Fibroblast of lung (primary cell): ENCODE results near the gene HMGB3. TPM values are rescaled to one million over a fixed set of nuclear protein-coding genes. Genes with fewer than 3 reads are reported as not detected.

Experiments used
- DNase-seq, 2 donors: peaks; one replicate each; pipeline versions ENCODE4 v3.0.0 to v3.0.0-alpha.2; 2010; ENCODE audit warnings: low read depth in 2 of 2
- H2AFZ ChIP-seq: 2 replicates; pipeline ENCODE4 v1.5.1; 2012; ENCODE audit warnings: low read length, control low read depth, inconsistent platforms
- H3K27ac ChIP-seq: 2 replicates; pipeline ENCODE4 v1.5.1; 2011; ENCODE audit warnings: low read length, control low read depth; ENCODE audit not compliant: insufficient read depth
- H3K27me3 ChIP-seq: 2 replicates; pipeline ENCODE4 v1.5.1; 2011; ENCODE audit warnings: mild to moderate bottlenecking, low read length; ENCODE audit not compliant: control insufficient read depth, insufficient read depth
- H3K36me3 ChIP-seq: 2 replicates; pipeline ENCODE4 v1.5.1; 2011; ENCODE audit warnings: low read length; ENCODE audit not compliant: control insufficient read depth, insufficient read depth
- H3K4me1 ChIP-seq: 2 replicates; pipeline ENCODE4 v1.5.1; 2011; ENCODE audit warnings: low read length; ENCODE audit not compliant: control insufficient read depth, insufficient read depth; ENCODE audit errors: extremely low read depth
- H3K4me2 ChIP-seq: 2 replicates; pipeline ENCODE4 v1.5.1; 2011; ENCODE audit warnings: low read length, control low read depth; ENCODE audit not compliant: insufficient read depth; ENCODE audit errors: extremely low read depth
- H3K4me3 ChIP-seq, 4 experiments: fragments of 200-600 bp in 1 of 4; sonication (generic) in 1 of 4; replicated peaks in 1 of 4; 2 replicates each; pipeline ENCODE4 v1.5.1; 2011 to 2016; ENCODE audit warnings: low read length in 4 of 4, low read depth in 3 of 4, mild to moderate bottlenecking in 3 of 4, control low read depth in 2 of 4, inconsistent platforms in 1 of 4, mixed read lengths in 1 of 4; ENCODE audit not compliant: insufficient read depth in 1 of 4; ENCODE audit errors: control extremely low read depth in 1 of 4
- H3K79me2 ChIP-seq: 2 replicates; pipeline ENCODE4 v1.5.1; 2012; ENCODE audit warnings: mild to moderate bottlenecking, low read length, inconsistent platforms; ENCODE audit not compliant: control insufficient read depth, insufficient read depth
- H3K9ac ChIP-seq: 2 replicates; pipeline ENCODE4 v1.5.1; 2011; ENCODE audit warnings: mild to moderate bottlenecking, low read length, control low read depth; ENCODE audit not compliant: insufficient read depth
- H3K9me3 ChIP-seq: 2 replicates; pipeline ENCODE4 v1.5.1; 2012; ENCODE audit warnings: low read depth, low read length; ENCODE audit not compliant: control insufficient read depth, insufficient read depth
- H4K20me1 ChIP-seq: 2 replicates; pipeline ENCODE4 v1.5.1; 2011; ENCODE audit warnings: low read length; ENCODE audit not compliant: control insufficient read depth, insufficient read depth; ENCODE audit errors: extremely low read depth
- EZH2 ChIP-seq: IDR thresholded peaks from 2 replicates; pipeline ENCODE4 v1.5.1; 2012; ENCODE audit warnings: low read length, control low read depth, mild to moderate bottlenecking; ENCODE audit errors: missing control alignments
- polyA plus RNA-seq, 2 donors: library from polyadenylated mRNA; depleted of rRNA in 1 of 2; stranded (reverse) in 1 of 2; unstranded in 1 of 2; fragments of >200 nt; gene quantifications; 2 replicates each; pipeline ENCODE4 v1.2.1, GENCODE V29; 2011 to 2012; ENCODE audit warnings: missing spikeins in 1 of 2
- total RNA-seq: library from RNA; depleted of rRNA; stranded (reverse); fragments of >200 nt; gene quantifications from 2 replicates; pipeline ENCODE4 v1.2.1, GENCODE V29; 2014
- TF ChIP-seq, protein P1 (sequence below), 2 donors: IDR thresholded peaks in 1 of 2; conservative IDR thresholded peaks in 1 of 2; 1 replicate in 1 of 2; 2 replicates in 1 of 2; pipeline ENCODE4 v1.5.1; 2011 to 2012; ENCODE audit warnings: low read length in 2 of 2, control low read depth in 1 of 2, inconsistent platforms in 1 of 2, low read depth in 1 of 2, mild to moderate bottlenecking in 1 of 2

HMGB3 gene
- total and polyA plus RNA-seq, 2 donors (not counting 1 experiment from before 2014, with no cell fraction given), result 8.8 to 14.5 TPM

DNA sequence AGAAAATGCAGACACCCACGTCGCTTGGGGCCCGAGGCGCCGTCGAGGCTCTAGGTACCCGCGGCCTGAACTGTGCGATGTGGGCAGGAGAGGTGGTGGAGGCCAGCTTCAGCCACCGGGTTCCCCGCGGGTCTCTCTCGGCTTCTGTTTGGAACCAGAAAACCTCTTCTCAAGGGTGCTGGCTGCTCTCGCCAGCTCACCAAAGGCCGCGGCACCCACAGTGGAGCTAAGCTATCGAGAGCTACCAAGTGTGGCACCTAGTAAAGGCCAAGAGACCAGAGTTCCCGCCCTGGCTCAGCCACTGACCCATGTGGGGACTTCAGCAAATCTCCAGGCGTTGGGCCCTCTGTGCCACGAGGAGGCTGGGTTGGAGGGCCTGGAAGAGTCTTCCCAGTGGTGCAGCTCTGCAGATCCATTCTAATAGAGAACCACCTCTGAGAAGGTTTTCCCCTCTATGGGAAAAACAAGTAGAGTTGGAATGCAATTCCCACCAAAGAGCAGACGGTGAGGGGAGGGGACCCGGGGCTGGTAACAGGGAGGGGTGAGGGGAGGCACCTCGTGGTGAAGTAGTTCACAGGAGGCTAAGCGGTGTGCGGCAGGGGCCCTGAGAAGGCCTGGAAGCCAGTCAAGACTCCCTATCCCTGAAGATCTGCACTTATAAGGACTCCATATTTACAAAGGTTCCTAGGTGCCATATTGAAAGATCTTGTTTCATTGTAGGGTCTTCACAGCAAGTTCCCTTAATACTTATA is 5.5 kb upstream of the HMGB3 start:
- no peaks in the 10 kb centered on the region for H3K4me1 ChIP-seq
- H2AFZ ChIP-seq, result no peak overlapping the region
- no peak overlapping the region for H3K27ac ChIP-seq
- no peak for TF ChIP-seq EZH2
- TF ChIP-seq, protein P1, sequence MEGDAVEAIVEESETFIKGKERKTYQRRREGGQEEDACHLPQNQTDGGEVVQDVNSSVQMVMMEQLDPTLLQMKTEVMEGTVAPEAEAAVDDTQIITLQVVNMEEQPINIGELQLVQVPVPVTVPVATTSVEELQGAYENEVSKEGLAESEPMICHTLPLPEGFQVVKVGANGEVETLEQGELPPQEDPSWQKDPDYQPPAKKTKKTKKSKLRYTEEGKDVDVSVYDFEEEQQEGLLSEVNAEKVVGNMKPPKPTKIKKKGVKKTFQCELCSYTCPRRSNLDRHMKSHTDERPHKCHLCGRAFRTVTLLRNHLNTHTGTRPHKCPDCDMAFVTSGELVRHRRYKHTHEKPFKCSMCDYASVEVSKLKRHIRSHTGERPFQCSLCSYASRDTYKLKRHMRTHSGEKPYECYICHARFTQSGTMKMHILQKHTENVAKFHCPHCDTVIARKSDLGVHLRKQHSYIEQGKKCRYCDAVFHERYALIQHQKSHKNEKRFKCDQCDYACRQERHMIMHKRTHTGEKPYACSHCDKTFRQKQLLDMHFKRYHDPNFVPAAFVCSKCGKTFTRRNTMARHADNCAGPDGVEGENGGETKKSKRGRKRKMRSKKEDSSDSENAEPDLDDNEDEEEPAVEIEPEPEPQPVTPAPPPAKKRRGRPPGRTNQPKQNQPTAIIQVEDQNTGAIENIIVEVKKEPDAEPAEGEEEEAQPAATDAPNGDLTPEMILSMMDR (conservative IDR thresholded peaks at IDR 0.05 in 1 of 2, IDR thresholded peaks at IDR 0.05 in 1 of 2; ENCODE audit: low read depth in 1 of 2, low read length in 2 of 2), result no peak
- no peaks in the 10 kb centered on the region for H3K9me3 ChIP-seq
- H3K9ac ChIP-seq, result no peak overlapping the region
- no peak overlapping the region for H3K4me3 ChIP-seq
- H3K4me2 ChIP-seq, result no peak overlapping the region
- H3K79me2 ChIP-seq, result no peaks in the 10 kb centered on the region
- H3K36me3 ChIP-seq, result no peaks in the 10 kb centered on the region
- no peak for DNase-seq
- no peaks in the 10 kb centered on the region for H4K20me1 ChIP-seq
- H3K27me3 ChIP-seq, result no peaks in the 10 kb centered on the region

DNA sequence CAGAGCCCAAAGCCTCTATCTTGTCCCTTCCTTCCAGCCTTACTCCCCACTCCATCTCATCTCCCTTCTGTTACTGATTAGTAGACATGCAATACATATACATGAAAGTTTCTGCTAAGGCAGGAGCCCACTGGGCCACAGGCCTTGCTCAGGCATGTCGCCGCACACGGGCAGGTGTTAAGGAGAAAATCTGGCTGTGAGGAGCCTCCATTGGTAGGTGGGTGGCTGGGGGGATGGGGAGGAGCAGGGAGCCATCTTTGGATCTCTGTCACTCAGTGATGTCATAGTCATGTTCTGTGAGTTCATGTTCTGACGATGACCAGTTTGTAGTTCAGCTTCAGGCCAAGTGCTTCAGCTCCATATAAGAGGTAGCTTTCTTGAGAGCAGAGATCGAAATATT is 2.9 kb upstream of the HMGB3 start:
- no peak for TF ChIP-seq EZH2
- TF ChIP-seq, protein P1 (conservative IDR thresholded peaks at IDR 0.05 in 1 of 2, IDR thresholded peaks at IDR 0.05 in 1 of 2; ENCODE audit: low read depth in 1 of 2, low read length in 2 of 2), result no peak
- H3K36me3 ChIP-seq, result no peaks in the 10 kb centered on the region

DNA sequence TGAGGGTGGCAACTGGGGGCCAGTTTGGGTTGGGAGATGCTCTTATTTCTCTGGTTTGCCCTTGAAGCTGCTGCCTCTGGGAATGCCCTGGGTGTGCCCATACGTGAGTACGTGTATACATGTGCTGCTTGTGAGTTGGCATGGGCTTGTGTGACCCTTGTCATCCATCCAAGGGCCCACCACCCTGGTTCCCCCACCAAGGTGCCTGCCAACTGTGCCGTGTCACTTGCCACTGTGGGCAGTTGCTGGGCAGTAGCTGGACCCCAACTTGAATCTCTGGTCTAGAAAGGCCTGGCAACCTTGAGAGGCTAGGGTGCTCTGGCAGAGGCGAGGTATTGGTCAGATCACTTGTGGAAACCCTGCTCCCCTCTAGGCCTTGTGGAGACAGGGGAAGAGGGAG is 2.4 kb upstream of the HMGB3 start:
- peaks cover 8% of the 10 kb centered on the region for H3K79me2 ChIP-seq
- H3K27ac ChIP-seq, result no peak overlapping the region
- no peak overlapping the region for H3K4me2 ChIP-seq
- H2AFZ ChIP-seq, result no peak overlapping the region
- no peaks in the 10 kb centered on the region for H3K9me3 ChIP-seq
- no peaks in the 10 kb centered on the region for H3K36me3 ChIP-seq
- H3K4me1 ChIP-seq, result no peaks in the 10 kb centered on the region
- no peak overlapping the region for H3K9ac ChIP-seq
- no peaks in the 10 kb centered on the region for H3K27me3 ChIP-seq
- no peak overlapping the region for H3K4me3 ChIP-seq
- H4K20me1 ChIP-seq, result no peaks in the 10 kb centered on the region
- TF ChIP-seq, protein P1 (conservative IDR thresholded peaks at IDR 0.05 in 1 of 2, IDR thresholded peaks at IDR 0.05 in 1 of 2; ENCODE audit: low read depth in 1 of 2, low read length in 2 of 2), result no peak
- no peak for TF ChIP-seq EZH2
- DNase-seq, result no peak

More for the DNA sequence above, 2.9 kb upstream of the HMGB3 start:
- DNase-seq, result no peak
- Histone ChIP-seq H4K20me1 (no peaks in the 10 kb centered on the region), H3K27ac (no peak overlapping the region), H3K9ac (no peak overlapping the region), H3K4me3 (no peak overlapping the region), H3K79me2 (peaks cover 4% of the 10 kb centered on the region), H2AFZ (no peak overlapping the region), H3K27me3 (no peaks in the 10 kb centered on the region), H3K4me2 (no peak overlapping the region), H3K9me3 (no peaks in the 10 kb centered on the region), H3K4me1 (no peaks in the 10 kb centered on the region)
